ENCODE measurements around the gene DSTN.

DNA sequence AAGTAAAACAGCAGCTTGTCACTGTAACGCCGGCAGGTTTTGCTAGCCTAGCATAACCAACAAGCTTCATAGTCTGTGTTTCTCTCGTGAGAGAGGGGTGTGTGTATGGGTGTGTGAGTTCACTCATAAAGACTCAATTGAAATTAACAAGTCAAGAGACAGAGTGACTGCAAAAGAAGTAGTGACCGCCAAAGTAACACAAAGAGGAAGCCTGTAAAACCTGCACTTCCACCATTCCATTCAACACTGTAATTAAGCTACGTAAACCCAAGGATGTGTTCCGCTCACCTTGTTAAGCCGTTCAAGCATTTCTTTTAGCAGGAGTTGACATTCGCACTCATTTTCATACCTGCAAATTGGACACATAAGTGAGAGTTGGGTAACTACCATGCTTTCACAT is 45.3 kb upstream of the DSTN start:
- TF ChIP-seq POLR2A (IDR thresholded peaks at IDR 0.05; ENCODE audit: low read length) (no peak), GATA1 (IDR thresholded peaks at IDR 0.05; ENCODE audit: low read depth, low read length) (no peak)

Data from erythroblast (primary cell).